PC-9 (cell line): ENCODE measurements around the gene RALGPS2. TPM values are rescaled to one million over a fixed set of nuclear protein-coding genes. Genes with fewer than 3 reads are reported as not detected.

Experiments
- BruUV-seq: library from RNA; stranded (reverse); fragments of 400-500 nt; replicated peaks from 2 replicates; lab custom pipeline; 2021; lab: Mats Ljungman, UMichigan
- CTCF ChIA-PET: fragments of 300-600 bp; sonication (Branson Sonifier 250); formaldehyde crosslinking; loops from one replicate; lab custom pipeline; 2022; ENCODE audit warnings: antibody characterized with exemption; lab: Charles Lee
- POLR2A ChIA-PET: fragments of 300-600 bp; sonication (Branson Sonifier 250); formaldehyde crosslinking; loops from one replicate; lab custom pipeline; 2022; ENCODE audit warnings: antibody characterized with exemption; ENCODE audit not compliant: unreplicated experiment; lab: Charles Lee
- DNase-seq, 2 experiments: peaks; one replicate each; pipeline versions ENCODE4 v3.0.0 to v3.0.0-alpha.2; 2015 to 2022; ENCODE audit warnings: mixed read lengths in 1 of 2
- H2AFZ ChIP-seq: fragments of 200-600 bp; sonication (generic); 2 replicates; pipeline ENCODE4 v1.8.1; 2017; ENCODE audit warnings: antibody characterized with exemption
- H3F3A ChIP-seq: fragments of 200-600 bp; sonication (generic); 2 replicates; pipeline ENCODE4 v1.8.1; 2017; ENCODE audit warnings: antibody characterized with exemption, mild to moderate bottlenecking, low read depth; ENCODE audit not compliant: insufficient read depth
- H3K27ac ChIP-seq: fragments of 200-600 bp; sonication (generic); 2 replicates; pipeline ENCODE4 v1.6.1; 2016; ENCODE audit warnings: mixed run types
- H3K27me3 ChIP-seq: fragments of 200-600 bp; sonication (generic); 2 replicates; pipeline ENCODE4 v1.6.1; 2016; ENCODE audit warnings: low read depth, mixed run types; ENCODE audit not compliant: insufficient read depth
- H3K36me3 ChIP-seq: fragments of 200-600 bp; sonication (generic); 2 replicates; pipeline ENCODE4 v1.6.1; 2016; ENCODE audit warnings: low read depth, mixed run types
- H3K4me1 ChIP-seq: fragments of 200-600 bp; sonication (generic); replicated peaks from 2 replicates; pipeline ENCODE4 v1.6.1; 2016; ENCODE audit warnings: mixed run types; ENCODE audit not compliant: insufficient read depth
- H3K4me2 ChIP-seq: fragments of 200-600 bp; sonication (generic); 2 replicates; pipeline ENCODE4 v1.6.1; 2017; ENCODE audit warnings: mixed run types
- H3K4me3 ChIP-seq: fragments of 200-600 bp; sonication (generic); 2 replicates; pipeline ENCODE4 v1.6.1; 2016; ENCODE audit warnings: mixed run types
- H3K79me2 ChIP-seq: fragments of 200-600 bp; sonication (generic); 2 replicates; pipeline ENCODE4 v1.6.1; 2017; ENCODE audit warnings: low read depth, mixed run types
- H3K9me2 ChIP-seq: fragments of 200-600 bp; sonication (generic); 2 replicates; pipeline ENCODE4 v1.8.1; 2017; ENCODE audit warnings: mild to moderate bottlenecking; ENCODE audit not compliant: insufficient read depth
- H3K9me3 ChIP-seq: fragments of 200-600 bp; sonication (generic); 2 replicates; pipeline ENCODE4 v1.8.1; 2016; ENCODE audit warnings: low read depth; ENCODE audit not compliant: insufficient read depth
- H4K20me1 ChIP-seq: fragments of 200-600 bp; sonication (generic); 2 replicates; pipeline ENCODE4 v1.8.1; 2017; ENCODE audit not compliant: insufficient read depth
- EZH2 ChIP-seq: fragments of 200-600 bp; sonication (generic); IDR thresholded peaks from 2 replicates; pipeline ENCODE4 v1.8.0; 2017; ENCODE audit warnings: antibody characterized with exemption, low read depth
- intact Hi-C: fragments of 100-400 bp; cut with micrococcal nuclease; formaldehyde crosslinking; loops from one replicate; pipeline ENCODE4 v1.10.0; 2022; ENCODE audit not compliant: unreplicated experiment
- total RNA-seq: library from RNA; stranded (reverse); gene quantifications from 2 replicates; pipeline ENCODE4 v1.2.3, GENCODE V29; 2021
- TF ChIP-seq, protein P1 (sequence below): fragments of 200-600 bp; sonication (generic); conservative IDR thresholded peaks from 2 replicates; pipeline ENCODE4 v1.6.1; 2017; ENCODE audit warnings: mixed run types, antibody characterized with exemption, mild to moderate bottlenecking, moderate library complexity

The RALGPS2 gene
- total RNA-seq, 1 experiment from 2014 or later, result 62.4 TPM

DNA sequence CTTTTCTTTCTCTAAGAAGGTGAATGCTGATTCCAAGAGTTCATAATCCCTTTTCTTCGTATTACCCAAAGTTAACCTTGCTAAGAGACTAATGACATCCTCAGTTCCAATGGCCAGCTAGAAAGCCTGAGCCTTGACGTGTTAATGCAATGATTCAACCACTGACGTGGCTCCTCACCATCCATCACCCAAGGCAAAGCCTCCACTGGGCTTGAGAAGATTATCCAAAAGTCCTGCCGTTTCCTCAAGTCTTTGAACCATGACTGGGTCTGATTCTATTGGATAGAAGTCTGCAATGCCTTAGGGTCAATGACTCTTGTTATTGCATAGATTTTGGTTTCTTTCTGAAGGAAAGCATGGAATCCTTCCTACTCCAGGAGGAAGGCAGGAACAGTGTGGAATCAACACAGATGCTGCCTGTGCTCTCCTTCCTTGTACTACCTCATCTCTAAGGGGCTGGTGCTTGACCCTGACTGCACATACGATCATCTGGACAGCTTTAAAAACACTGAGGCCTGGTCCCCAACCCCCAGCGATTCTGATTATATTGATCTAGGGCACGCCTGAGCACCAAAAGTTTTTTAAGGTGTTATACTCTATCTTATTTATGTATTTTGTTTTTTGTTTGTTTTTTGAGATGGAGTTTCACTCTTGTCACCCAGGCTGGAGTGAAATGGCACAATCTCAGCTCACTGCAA is 215.2 kb downstream of the RALGPS2 start:
- Histone ChIP-seq H2AFZ (no peak overlapping the region), H3K4me3 (no peak overlapping the region), H3K36me3 (no peaks in the 10 kb centered on the region), H4K20me1 (no peaks in the 10 kb centered on the region), H3F3A (no peaks in the 10 kb centered on the region), H3K27ac (no peak overlapping the region), H3K9me3 (no peaks in the 10 kb centered on the region), H3K79me2 (no peaks in the 10 kb centered on the region), H3K27me3 (no peaks in the 10 kb centered on the region), H3K4me1 (no peaks in the 10 kb centered on the region), H3K4me2 (no peak overlapping the region), H3K9me2 (no peaks in the 10 kb centered on the region)
- no TSS peak for BruUV-seq
- no peak for TF ChIP-seq EZH2
- TF ChIP-seq, protein P1, sequence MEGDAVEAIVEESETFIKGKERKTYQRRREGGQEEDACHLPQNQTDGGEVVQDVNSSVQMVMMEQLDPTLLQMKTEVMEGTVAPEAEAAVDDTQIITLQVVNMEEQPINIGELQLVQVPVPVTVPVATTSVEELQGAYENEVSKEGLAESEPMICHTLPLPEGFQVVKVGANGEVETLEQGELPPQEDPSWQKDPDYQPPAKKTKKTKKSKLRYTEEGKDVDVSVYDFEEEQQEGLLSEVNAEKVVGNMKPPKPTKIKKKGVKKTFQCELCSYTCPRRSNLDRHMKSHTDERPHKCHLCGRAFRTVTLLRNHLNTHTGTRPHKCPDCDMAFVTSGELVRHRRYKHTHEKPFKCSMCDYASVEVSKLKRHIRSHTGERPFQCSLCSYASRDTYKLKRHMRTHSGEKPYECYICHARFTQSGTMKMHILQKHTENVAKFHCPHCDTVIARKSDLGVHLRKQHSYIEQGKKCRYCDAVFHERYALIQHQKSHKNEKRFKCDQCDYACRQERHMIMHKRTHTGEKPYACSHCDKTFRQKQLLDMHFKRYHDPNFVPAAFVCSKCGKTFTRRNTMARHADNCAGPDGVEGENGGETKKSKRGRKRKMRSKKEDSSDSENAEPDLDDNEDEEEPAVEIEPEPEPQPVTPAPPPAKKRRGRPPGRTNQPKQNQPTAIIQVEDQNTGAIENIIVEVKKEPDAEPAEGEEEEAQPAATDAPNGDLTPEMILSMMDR, result no peak
- ChIA-PET POLR2A (no interaction called here), CTCF (no interaction called here)
- no peak for DNase-seq
- intact Hi-C loops, result no loop called here

DNA sequence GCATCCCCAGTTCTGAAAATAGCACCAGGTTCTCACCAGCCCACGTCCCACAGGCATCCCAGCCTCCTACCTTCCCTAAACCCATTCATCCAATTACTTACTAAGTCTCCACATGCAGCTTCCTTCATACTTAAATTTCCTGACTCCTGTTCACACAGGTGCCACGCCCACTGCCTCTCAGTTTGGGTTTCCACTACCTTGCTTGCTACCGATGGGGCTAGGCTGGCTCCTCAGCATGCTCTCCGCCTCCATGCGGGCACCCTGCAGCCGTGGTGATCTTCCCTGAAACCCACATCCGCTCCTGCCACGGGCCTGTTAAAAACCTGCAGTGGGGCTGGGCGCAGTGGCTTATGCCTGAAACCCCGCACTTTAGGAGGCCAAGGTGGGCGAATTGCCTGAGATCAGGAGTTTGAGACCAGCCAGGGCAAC is 216.2 kb downstream of the RALGPS2 start:
- Histone ChIP-seq H4K20me1 (no peaks in the 10 kb centered on the region), H3K27ac (no peak overlapping the region), H3K9me3 (no peaks in the 10 kb centered on the region), H3K4me1 (no peaks in the 10 kb centered on the region), H3K79me2 (no peaks in the 10 kb centered on the region), H3F3A (no peaks in the 10 kb centered on the region), H3K4me2 (no peak overlapping the region), H3K36me3 (no peaks in the 10 kb centered on the region), H3K9me2 (no peaks in the 10 kb centered on the region), H3K4me3 (no peak overlapping the region), H2AFZ (no peak overlapping the region), H3K27me3 (no peaks in the 10 kb centered on the region)
- no peak for DNase-seq
- POLR2A ChIA-PET, result no interaction called here
- no TSS peak for BruUV-seq
- TF ChIP-seq, protein P1, result no peak
- TF ChIP-seq EZH2, result no peak
- intact Hi-C loops, result no loop called here
- CTCF ChIA-PET, result no interaction called here

DNA sequence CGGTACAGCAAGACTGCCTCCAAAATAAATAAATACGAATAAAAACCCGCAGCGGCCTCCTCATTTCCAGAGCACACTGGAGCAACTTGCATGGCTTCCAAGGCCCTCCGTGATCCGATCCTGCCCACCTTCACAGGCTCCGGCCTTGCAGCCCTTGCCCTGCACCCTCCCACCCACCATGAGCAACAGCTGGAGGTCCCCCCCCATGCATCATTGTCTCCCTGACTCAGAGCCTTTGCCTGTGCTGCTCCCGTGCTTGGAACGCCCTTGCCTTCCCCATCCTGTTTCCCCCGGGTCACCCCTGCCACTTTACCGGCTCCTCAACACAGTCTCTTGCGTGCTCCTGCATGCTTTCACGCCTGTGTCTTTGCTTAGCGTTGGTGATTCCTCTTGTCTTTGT is 216.8 kb downstream of the RALGPS2 start:
- no peak overlapping the region for H3K27ac ChIP-seq
- no peak overlapping the region for H3K4me3 ChIP-seq
- no peak overlapping the region for H3K4me2 ChIP-seq
- no peak for DNase-seq
- no peaks in the 10 kb centered on the region for H3K79me2 ChIP-seq
- no peaks in the 10 kb centered on the region for H3K36me3 ChIP-seq
- H2AFZ ChIP-seq, result no peak overlapping the region
- POLR2A ChIA-PET, result no interaction called here
- no peaks in the 10 kb centered on the region for H3K9me3 ChIP-seq
- no peak for TF ChIP-seq EZH2
- TF ChIP-seq, protein P1, result no peak
- CTCF ChIA-PET, result no interaction called here
- no peaks in the 10 kb centered on the region for H3K9me2 ChIP-seq
- no peaks in the 10 kb centered on the region for H3F3A ChIP-seq
- no peaks in the 10 kb centered on the region for H4K20me1 ChIP-seq
- no TSS peak for BruUV-seq
- H3K27me3 ChIP-seq, result no peaks in the 10 kb centered on the region
- no peaks in the 10 kb centered on the region for H3K4me1 ChIP-seq
- intact Hi-C loops, result no loop called here
